Measurements from ENCODE around the gene FGF4. TPM values are rescaled to one million over a fixed set of nuclear protein-coding genes. Genes with fewer than 3 reads are reported as not detected.
"Not testable (repeated sequence)": the region's sequence is repeated elsewhere in the genome, so short reads cannot be mapped to it uniquely, and the experiment has no call there.

FGF4 gene
- total RNA-seq, 1 experiment from 2014 or later: not detected

GRCh38 chr11:69774354-69775162 is 583 bp downstream of the FGF4 start:
- DNase-seq (ENCODE audit: low read depth): no peak

DNA sequence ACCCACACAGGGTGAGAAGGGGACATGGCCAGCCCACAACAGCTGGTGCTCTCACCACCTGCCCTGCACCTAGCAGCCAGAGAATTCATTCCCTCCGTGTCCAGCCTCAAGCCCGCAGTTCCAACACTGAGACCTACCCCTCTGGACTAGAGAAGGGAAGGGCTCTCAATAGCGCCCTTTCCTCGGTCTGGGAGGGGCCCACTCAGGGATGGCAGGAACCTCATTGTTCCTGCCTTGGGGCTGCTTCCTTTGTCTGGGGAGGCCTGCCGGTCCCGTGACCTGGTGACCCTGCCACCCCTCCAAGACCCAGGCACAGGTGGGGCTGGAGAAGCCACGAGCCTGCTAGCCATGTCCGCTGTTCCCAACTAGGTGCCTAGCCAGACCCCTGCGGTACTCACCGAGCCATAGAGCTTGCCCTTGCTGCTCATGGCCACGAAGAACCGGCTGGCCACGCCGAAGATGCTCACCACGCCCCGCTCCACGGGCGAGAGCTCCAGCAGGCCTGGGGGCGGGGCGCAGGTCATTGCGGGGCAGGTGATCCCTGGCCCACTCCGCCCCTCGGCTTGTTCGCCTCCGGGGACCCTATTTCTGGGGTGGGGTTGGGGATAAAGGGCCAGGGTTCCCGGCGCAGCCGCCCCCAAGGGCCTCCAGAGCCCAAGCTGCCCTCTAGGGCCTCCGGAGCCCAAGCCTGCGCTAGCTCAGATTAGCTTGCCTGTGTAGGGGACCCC is 1.4 kb downstream of the FGF4 start:
- no peak for DNase-seq (ENCODE audit: low read depth)

DNA sequence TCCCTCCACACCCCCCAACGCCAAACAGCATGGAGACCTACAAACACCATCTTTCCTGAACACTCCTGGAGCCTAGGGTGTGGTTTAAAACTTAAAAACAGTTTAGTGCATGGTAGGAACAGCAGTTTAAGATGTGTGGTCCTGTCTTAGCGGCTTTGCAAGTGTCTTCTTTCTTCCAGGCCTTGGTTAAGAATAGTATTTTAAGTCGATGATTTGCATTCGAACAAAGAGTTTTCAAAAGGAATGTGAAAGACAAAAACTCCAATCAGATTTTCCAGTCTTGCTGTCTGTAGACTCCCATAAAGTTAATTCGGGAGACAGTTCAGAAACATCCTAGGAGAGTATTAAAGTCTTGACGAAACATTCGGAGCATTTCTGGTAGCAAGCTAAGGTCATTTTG is 3.7 kb downstream of the FGF4 start:
- no peak for DNase-seq (ENCODE audit: low read depth)

GRCh38 chr11:69770540-69770939 is 4.6 kb downstream of the FGF4 start:
- DNase-seq (ENCODE audit: low read depth): no peak

DNA sequence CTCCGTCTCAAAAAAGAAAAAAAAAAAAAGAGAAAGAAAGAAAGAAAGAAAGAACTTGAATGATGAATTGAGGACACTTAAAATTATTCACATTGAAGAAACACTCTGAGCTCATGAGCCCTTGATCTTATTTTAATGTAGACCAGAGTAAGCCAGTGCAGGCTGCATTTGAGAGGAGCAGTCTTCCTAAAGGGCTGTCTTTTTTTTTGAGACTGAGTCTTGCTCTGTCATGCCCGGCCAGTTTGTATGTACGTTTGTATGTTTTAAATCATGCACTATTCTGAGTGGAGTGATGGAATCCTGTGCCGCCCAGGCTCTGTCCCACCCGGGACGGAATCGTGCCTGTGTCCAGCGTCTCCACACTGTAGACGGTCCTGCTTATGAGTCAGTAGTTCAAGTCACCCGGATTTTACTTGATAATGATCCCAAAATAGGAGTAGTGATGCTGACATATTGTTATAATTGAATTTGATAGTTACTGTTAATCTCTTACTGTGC is 9.6 kb downstream of the FGF4 start:
- no peak for DNase-seq (ENCODE audit: low read depth)

DNA sequence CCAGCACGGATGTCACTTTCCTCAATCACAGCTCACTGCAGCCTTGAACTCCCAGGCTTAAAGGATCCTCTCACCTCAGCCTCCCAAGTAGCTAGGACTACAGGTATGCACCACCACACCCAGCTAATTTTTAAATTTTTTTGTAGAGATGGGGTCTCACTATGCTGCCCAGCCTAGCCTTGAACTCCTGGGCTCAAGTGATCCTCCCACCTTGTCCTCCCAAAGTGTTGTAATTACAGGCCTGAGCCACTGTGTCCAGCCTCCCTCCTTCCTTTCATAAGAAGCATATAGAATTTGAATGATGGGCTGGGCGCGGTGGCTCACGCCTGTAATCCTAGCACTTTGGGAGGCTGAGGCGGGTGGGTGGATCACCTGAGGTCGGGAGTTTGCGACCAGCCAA is 10.2 kb downstream of the FGF4 start:
- DNase-seq (ENCODE audit: low read depth): not testable (repeated sequence)

DNA sequence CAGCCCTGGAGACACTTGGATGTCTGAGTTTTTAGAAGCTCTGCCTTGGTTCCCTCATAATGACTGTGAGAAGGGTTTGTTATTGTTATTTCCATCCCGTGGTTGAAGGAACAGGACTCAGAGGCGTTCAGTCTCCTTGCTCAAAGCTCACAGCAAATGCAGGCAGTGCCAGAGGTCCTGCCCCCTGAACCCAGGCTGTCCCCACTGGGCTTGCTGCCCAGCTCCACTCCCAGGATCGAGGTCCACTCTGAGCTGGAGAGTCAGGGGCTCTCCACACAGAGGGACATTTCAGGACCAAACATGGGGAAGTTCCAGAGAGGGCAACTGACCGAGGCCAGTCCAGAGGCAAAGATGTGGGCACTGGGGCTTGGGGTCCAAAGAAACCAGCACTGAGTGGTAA is 14.8 kb downstream of the FGF4 start:
- no peak for DNase-seq (ENCODE audit: low read depth)

DNA sequence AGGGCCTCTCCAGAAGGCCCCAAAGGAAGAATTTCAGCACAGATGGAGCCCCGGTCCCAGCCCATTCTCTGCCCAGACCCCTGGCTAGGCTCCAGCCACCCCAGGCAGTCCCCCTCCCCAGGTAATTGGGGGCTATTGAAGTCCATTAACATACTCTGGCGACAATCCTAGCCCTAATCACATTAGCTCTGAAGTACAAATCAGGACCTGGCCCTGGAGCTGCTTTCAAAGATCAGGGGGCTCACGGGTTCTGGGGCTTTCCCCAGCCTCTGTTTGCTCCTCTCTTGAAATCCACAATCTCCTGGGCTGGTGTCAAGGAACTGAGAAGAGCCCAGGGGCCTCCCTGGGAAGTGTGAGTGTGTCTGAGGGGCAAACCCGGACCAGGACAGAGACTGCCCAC is 22.3 kb downstream of the FGF4 start:
- DNase-seq (ENCODE audit: low read depth): no peak

- DNase-seq (ENCODE audit: low read depth): no peak
Measured at GRCh38 chr11:69750875-69751597, 24.1 kb downstream of the FGF4 start.

GRCh38 chr11:69750108-69750850 is 24.9 kb downstream of the FGF4 start:
- no peak for DNase-seq (ENCODE audit: low read depth)

GRCh38 chr11:69748637-69749036 is 26.5 kb downstream of the FGF4 start:
- DNase-seq (ENCODE audit: low read depth): no peak

DNA sequence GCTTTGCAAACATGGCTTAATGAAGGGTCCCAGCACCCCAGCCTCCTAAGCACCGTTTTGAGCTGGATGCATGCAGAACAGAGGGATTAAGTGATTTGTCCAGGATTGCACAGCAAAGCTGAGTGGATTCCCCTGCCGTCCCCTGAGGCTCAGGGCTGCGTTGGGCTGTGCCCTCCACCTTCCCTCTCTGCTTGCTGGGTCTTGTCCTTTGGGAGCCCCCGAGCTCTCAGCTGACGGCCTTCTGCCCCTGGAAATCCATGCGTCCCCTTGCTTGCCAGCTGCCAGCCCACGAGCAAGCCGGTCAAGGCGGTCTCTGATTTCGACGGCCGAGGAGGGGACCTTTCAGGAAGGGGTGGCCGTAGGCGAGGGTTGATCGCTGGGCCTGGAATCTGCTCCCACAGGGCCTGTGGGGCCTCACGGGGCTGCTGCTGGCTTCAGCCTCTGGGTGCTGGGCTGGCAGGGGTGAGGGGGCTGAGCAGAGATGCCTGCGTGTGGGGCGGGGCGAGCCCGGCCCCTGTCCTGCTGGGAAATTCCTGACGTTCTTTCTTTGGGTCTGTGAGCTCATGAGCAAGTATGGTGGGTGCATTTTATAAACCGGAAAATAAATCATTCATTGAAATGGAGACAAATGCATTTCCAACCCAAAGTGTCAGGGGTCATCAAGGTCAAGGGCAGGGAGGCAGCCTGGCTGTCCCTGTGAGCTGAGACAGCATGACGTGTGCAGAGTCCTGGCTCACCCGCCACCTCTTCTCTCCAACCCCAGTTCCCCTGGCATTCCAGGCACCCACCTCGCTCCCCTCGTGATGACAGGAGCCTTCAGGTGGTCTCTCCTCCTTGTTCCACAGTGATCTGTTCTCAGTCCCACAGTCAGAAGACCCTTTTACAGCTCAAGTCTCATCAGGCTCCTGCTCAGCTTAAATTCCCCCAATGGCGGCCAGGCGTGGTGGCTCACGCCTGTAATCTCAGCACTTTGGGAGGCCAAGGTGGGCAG is 28.1 kb downstream of the FGF4 start:
- DNase-seq (ENCODE audit: low read depth): no peak

- DNase-seq (ENCODE audit: low read depth): no peak
Measured at GRCh38 chr11:69746140-69746539, 29.0 kb downstream of the FGF4 start.

DNA sequence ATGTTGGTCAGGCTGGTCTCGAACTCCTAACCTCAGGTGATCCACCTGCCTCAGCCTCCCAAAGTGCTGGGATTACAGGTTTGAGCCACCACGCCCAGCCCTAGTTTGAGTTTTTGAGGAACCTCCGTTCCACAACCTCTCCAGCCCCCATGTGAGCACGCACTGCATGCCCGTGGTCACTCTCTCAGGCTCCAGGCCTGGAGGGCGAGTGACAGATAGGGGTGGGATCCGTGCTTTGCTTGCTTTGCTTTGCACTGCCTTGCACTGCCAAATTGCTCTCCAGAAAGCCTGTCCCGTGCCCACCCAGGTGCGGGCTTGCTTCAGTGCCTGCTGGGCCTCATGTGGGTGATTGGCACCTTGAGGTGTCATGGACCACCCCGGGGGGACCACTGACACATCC is 29.9 kb downstream of the FGF4 start:
- no peak for DNase-seq (ENCODE audit: low read depth)

GRCh38 chr11:69744435-69744834 is 30.7 kb downstream of the FGF4 start:
- DNase-seq (ENCODE audit: low read depth): peak; percentile 81

- DNase-seq (ENCODE audit: low read depth): no peak
Measured at GRCh38 chr11:69734841-69735240, 40.3 kb downstream of the FGF4 start.

DNA sequence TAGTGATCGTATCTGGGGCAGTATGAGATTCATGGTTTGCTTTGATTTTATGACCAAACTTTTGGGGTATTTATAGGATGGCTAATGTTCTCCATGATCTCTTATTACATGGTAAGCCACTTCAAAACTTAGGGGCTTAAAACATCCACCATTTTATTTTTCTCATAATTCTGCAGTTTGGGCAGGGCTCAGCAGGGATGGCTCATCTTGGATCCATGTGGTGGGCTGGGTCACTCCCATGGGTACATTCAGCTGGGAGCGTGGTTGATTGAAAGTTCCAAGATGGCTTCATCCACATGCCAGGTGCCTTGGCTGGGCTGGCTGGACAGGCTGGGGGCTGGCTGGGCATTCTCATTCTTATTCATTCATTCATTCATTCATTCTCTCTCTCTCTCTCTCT is 40.8 kb downstream of the FGF4 start:
- DNase-seq (ENCODE audit: low read depth): no peak

- DNase-seq (ENCODE audit: low read depth): no peak
Measured at GRCh38 chr11:69732910-69733309, 42.2 kb downstream of the FGF4 start.

DNA sequence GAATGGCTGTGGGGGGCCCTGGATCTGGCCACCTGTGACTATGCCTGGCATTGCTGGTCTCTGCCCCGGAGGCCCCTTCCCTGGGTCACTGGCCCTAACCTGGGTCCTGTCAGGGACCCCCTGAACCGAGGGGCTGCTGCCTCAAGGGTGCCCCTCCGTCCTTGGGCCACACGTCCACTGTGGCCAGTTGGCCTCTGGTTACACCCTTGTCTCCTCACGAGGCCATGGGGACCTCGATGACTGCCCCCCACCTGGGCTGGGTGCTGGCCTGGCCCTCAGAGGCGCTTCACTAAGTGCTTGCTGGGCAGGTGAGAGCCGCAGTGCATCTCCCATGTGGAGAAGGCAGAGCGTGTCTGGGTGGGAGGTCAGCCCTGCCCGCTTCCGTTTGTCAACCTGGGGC is 44.0 kb downstream of the FGF4 start:
- no peak for DNase-seq (ENCODE audit: low read depth)

DNA sequence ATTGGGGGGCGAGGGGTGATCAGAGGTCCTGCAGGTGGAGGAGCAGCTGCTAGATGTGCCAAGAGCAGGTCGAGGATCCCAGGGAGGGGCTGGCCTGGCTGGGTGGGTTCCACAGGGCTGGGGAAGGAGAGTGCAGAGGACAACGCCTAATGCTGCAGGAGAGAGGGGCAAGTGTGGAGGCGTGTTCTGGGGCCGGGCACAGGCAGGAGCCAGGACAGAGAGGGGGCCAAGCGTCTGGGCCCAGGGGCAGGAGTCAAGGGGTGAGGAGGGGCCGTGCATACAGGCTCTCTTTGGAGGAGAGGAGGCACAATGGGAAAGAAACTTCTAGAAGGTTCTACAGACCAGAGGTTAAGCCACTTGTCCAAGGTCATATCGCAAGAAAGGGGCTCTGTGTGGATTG is 44.6 kb downstream of the FGF4 start:
- DNase-seq (ENCODE audit: low read depth): no peak
